ENCODE results near the gene RNF182.

RNF182 gene

DNA sequence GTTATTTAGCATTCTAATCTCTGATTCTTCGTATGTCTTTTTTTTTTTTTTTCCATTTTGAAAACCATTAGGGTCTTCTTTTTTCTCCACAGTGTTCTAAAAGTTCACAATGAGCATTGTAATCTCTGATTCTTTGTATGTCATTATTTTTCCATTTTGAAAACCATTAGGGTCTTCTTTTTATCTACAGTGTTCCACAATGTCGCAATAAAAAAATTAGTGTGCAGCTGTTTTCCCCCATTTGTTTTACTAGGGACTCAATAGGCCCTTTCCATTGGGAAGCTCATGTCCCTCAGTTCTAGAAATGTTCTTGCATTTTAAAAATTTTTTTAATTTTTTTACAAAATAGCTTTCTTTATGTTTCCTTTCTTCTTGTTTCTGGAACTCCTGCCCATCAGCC, 64.2 kb downstream of the RNF182 start:
- no peak for DNase-seq (ENCODE audit: low read depth)
- H3K4me3 ChIP-seq (replicated peaks; ENCODE audit: low read depth, low read length) = no peak overlapping the region
- TF ChIP-seq, protein P1, sequence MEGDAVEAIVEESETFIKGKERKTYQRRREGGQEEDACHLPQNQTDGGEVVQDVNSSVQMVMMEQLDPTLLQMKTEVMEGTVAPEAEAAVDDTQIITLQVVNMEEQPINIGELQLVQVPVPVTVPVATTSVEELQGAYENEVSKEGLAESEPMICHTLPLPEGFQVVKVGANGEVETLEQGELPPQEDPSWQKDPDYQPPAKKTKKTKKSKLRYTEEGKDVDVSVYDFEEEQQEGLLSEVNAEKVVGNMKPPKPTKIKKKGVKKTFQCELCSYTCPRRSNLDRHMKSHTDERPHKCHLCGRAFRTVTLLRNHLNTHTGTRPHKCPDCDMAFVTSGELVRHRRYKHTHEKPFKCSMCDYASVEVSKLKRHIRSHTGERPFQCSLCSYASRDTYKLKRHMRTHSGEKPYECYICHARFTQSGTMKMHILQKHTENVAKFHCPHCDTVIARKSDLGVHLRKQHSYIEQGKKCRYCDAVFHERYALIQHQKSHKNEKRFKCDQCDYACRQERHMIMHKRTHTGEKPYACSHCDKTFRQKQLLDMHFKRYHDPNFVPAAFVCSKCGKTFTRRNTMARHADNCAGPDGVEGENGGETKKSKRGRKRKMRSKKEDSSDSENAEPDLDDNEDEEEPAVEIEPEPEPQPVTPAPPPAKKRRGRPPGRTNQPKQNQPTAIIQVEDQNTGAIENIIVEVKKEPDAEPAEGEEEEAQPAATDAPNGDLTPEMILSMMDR (IDR thresholded peaks at IDR 0.05; ENCODE audit: low read length, missing control alignments) = no peak

DNA sequence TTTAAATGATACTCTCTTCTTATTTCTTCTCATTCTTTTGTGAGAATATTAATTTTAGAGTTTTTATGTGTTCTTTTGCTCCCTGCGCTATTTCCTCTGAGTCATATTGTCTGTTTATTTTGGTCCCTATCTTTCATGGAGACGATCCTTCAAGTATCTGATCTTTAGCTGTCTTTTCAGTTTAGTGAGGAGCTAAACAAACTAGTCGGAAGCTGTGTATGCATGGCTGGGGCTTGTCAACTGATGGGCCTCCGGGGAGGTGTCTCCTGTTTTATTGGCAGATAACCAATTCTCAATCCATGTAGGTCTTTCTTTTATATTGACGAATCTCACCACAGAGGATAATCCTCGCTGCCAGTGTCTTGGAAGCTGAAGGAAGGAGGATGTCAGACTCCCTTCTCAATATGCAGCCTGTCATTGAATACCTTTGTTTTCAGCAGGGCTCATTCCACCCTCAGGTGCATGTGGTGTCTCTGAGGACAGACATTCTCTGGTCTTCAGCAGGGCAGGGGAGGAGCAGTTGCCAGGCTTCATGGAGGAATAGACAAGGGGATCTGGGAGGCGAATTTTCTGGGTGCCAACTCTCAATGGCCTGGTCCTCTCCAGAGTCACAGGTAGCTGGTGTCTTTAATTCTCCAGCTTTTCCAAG, 64.9 kb downstream of the RNF182 start:
- TF ChIP-seq, protein P1 (IDR thresholded peaks at IDR 0.05; ENCODE audit: low read length, missing control alignments) = no peak
- no peak for DNase-seq (ENCODE audit: low read depth)
- no peak overlapping the region for H3K4me3 ChIP-seq (replicated peaks; ENCODE audit: low read depth, low read length)

DNA sequence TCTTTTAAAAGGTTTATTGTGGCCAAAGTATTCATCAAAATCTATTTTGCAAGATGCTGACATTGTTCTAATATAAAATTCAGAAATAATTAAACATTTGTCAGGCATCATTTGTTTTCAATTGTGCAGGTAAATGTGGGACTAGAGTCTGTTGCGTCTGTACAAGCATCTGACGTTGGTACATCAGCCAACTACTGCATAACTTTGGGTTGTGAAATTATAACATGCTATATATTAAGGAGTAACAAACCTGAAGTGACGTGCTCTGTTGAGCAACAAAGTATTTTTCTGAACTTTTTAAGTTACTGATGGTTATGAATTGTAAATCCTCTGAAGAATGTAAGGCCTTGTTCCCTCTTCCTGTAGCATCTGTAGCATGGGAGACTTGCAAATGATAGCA, 66.0 kb downstream of the RNF182 start:
- TF ChIP-seq, protein P1 (IDR thresholded peaks at IDR 0.05; ENCODE audit: low read length, missing control alignments) = no peak
- no peak for DNase-seq (ENCODE audit: low read depth)
- no peak overlapping the region for H3K4me3 ChIP-seq (replicated peaks; ENCODE audit: low read depth, low read length)

DNA sequence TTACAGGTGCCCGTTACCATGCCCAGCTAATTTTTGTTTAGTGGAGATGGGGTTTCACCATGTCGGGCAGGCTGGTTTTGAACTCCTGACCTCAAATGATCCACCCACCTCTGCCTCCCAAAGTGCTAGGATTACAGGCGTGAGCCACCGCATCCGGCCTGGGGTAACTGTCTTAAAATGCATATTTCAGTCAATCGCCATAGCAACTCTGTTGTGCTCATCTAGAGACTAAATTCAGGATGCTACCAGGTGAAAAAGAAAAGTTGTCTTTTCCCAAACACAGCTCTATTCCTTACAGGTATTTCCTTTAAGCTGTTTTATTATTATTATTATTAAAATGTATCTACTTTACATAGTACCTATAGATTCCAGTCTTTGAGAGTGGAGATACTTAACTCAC, 66.6 kb downstream of the RNF182 start:
- TF ChIP-seq, protein P1 (IDR thresholded peaks at IDR 0.05; ENCODE audit: low read length, missing control alignments) = no peak
- H3K4me3 ChIP-seq (replicated peaks; ENCODE audit: low read depth, low read length) = no peak overlapping the region
- DNase-seq (ENCODE audit: low read depth) = no peak

DNA sequence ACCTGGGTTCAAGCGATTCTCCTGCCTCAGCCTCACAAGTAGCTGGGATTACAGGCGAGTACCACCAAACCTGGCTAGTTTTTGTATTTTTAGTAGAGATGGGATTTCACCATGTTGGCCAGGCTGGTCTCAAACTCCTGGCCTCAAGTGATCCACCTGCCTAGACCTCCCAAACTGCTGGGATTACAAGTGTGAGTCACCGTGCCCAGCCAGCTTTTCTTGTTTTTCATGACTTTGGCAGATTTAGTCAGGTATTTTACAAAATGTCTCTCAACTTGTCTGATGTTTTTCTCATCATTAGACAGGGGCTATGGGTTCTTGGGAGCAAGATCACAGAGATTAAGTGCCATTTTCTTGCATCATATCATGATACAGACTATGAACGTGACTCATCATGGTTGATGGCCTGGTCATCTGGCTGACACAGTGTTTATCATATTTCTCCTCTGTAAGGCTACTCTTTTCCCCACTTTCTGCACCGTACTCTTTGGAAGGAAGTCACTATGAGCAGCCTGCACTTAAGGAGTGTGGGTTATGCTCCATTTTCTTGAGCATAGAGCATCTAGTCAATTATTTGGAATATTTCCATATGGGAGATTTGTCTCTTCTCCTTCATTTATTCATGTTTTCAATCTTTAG, 67.8 kb downstream of the RNF182 start:
- TF ChIP-seq, protein P1 (IDR thresholded peaks at IDR 0.05; ENCODE audit: low read length, missing control alignments) = no peak

DNA sequence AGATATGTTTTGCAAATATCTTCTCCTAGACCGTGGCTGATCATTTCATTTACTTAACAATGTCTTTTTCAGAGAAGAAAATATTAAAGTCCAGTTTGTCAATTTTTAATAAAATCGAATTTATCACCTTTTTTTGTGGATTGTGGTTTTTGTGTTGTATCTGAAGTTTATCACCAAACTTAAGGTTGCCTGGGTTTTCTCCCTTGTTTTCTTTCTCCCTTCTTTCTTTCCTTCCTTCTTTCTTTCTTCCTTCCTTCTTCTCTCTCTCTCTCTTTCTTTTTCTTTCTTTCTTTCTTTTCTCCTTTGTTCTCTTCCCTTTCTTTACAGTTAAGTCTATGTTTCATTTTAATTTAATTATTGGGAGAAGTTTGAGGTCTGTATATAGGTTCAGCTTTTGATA, 68.7 kb downstream of the RNF182 start:
- TF ChIP-seq, protein P1 (IDR thresholded peaks at IDR 0.05; ENCODE audit: low read length, missing control alignments) = no peak
- no peak overlapping the region for H3K4me3 ChIP-seq (replicated peaks; ENCODE audit: low read depth, low read length)
- DNase-seq (ENCODE audit: low read depth) = no peak

More for the DNA sequence above, 67.8 kb downstream of the RNF182 start:
- no peak overlapping the region for H3K4me3 ChIP-seq (replicated peaks; ENCODE audit: low read depth, low read length)
- peak; percentile 8 for DNase-seq (ENCODE audit: low read depth)

DNA sequence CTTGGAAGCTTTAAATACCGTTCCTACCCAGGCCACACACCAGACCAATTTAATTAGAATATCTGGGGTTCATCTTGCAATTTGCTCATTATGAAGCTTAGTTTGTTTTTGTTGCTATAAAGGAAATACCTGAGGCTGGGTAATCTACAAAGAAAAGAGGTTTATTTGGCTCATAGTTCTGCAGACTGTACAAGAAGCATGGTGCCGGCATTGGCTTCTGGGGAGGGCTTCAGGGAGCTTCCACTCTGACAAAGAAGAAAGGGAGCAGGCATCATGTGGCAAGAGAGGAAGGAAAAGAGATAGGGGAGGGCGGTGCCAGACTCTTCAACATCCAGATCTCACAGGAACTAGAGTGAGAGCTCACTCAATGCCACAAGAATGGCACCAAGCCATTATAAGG, 73.6 kb downstream of the RNF182 start:
- TF ChIP-seq, protein P1 (IDR thresholded peaks at IDR 0.05; ENCODE audit: low read length, missing control alignments) = no peak
- no peak for DNase-seq (ENCODE audit: low read depth)
- H3K4me3 ChIP-seq (replicated peaks; ENCODE audit: low read depth, low read length) = no peak overlapping the region
